ENCODE data around the gene FLOT1. TPM values are rescaled to one million over a fixed set of nuclear protein-coding genes. Genes with fewer than 3 reads are reported as not detected.

FLOT1 gene
- total and polyA plus RNA-seq, 9 of the 15 experiments (the other 6 are each of a cell fraction or from before 2014, with no cell fraction given), result 11.7 to 149 (median 118) TPM

- H3K4me2 ChIP-seq (ENCODE audit: insufficient read depth, low read length), result no peak overlapping the region
- no peaks in the 10 kb centered on the region for H4K20me1 ChIP-seq (replicated peaks; ENCODE audit: control insufficient read depth, insufficient read depth, low read length)
- H3K4me1 ChIP-seq (replicated peaks in 1 of 2; ENCODE audit: control insufficient read depth in 2 of 2, insufficient read depth in 2 of 2, low read length in 2 of 2), result no peaks in the 10 kb centered on the region; a peak in 1 of 5 replicates
- ChIA-PET CTCF (ENCODE audit: low intra/inter-chr PET ratio) (no interaction called here), POLR2A (interaction anchor here (0.6 to 27.1 kb wide), 4 partner anchors 2 to 1790 kb away, joined by 3 to 524 read pairs (median 264); partner anchors contain the start of genes MDC1, NRM and TUBB)
- no peak for ATAC-seq
- H3K27ac ChIP-seq (ENCODE audit: extremely low read depth, low read depth, low read length), result no peak overlapping the region
- no peaks in the 10 kb centered on the region for H3K9me3 ChIP-seq (replicated peaks; ENCODE audit: control insufficient read depth, insufficient read depth, low read depth, low read length)
- peaks cover 4% of the 10 kb centered on the region; the same call in 1 of the 3 replicates for H3K79me2 ChIP-seq (ENCODE audit: control insufficient read depth, insufficient read depth, low read length)
- no TSS peak for BruUV-seq (replicated peaks)
- intact Hi-C loops (cut with micrococcal nuclease), result no loop called here
- H3K27me3 ChIP-seq (ENCODE audit: control insufficient read depth in 2 of 2, insufficient read depth in 2 of 2, low read length in 2 of 2), result no peaks in the 10 kb centered on the region
- FAIRE-seq, result no peak
- in situ Hi-C loops (cut with MboI), result no loop called here
- H3K4me3 ChIP-seq, result no peak overlapping the region
- H3K36me3 ChIP-seq (ENCODE audit: control insufficient read depth, insufficient read depth, low read length), result peaks cover 90% of the 10 kb centered on the region
- no peaks in the 10 kb centered on the region for H3K9me1 ChIP-seq (ENCODE audit: control insufficient read depth, insufficient read depth, low read length)
- no peak overlapping the region for H2AFZ ChIP-seq (ENCODE audit: low read depth, low read length)
- TF ChIP-seq KAT8 (IDR thresholded peaks at IDR 0.05; ENCODE audit: low read depth) (no peak), NFIC (IDR thresholded peaks at IDR 0.05) (no peak), SNIP1 (IDR thresholded peaks at IDR 0.05; ENCODE audit: low read depth) (no peak)
- WGBS (ENCODE audit: insufficient coverage, low coverage, missing lambda C conversion rate), result 95% methylated on average over 2 of the region's 2 CpGs
- no peak overlapping the region for H3K9ac ChIP-seq (ENCODE audit: insufficient read depth in 1 of 2, low read depth in 2 of 2, low read length in 2 of 2)
- DNase-seq (ENCODE audit: extremely low read depth in 1 of 4, low spot score in 3 of 4), result no peak
Observed at GRCh38 chr6:30709101-30709868, 33.2 kb downstream of the FLOT1 start.

GRCh38 chr6:30707281-30707850, 35.1 kb downstream of the FLOT1 start:
- Histone ChIP-seq H4K20me1 (replicated peaks; ENCODE audit: control insufficient read depth, insufficient read depth, low read length) (no peaks in the 10 kb centered on the region), H3K27ac (ENCODE audit: extremely low read depth, low read depth, low read length) (no peak overlapping the region), H3K4me3 (no peak overlapping the region), H3K9me1 (ENCODE audit: control insufficient read depth, insufficient read depth, low read length) (no peaks in the 10 kb centered on the region), H2AFZ (ENCODE audit: low read depth, low read length) (no peak overlapping the region), H3K79me2 (ENCODE audit: control insufficient read depth, insufficient read depth, low read length) (no peaks in the 10 kb centered on the region), H3K36me3 (ENCODE audit: control insufficient read depth, insufficient read depth, low read length) (peaks cover 89% of the 10 kb centered on the region), H3K27me3 (ENCODE audit: control insufficient read depth in 2 of 2, insufficient read depth in 2 of 2, low read length in 2 of 2) (no peaks in the 10 kb centered on the region), H3K4me1 (replicated peaks in 1 of 2; ENCODE audit: control insufficient read depth in 2 of 2, insufficient read depth in 2 of 2, low read length in 2 of 2) (no peaks in the 10 kb centered on the region), H3K4me2 (ENCODE audit: insufficient read depth, low read length) (no peak overlapping the region), H3K9ac (ENCODE audit: insufficient read depth in 1 of 2, low read depth in 2 of 2, low read length in 2 of 2) (peak overlapping the region in 1 of 2 experiments; percentile 62; a peak in 2 of 4 replicates), H3K9me3 (replicated peaks; ENCODE audit: control insufficient read depth, insufficient read depth, low read depth, low read length) (no peaks in the 10 kb centered on the region)
- no TSS peak for BruUV-seq (replicated peaks)
- POLR2A ChIA-PET, result interaction anchor here (1.0 to 27.1 kb wide), 3 partner anchors 4 to 92 kb away, joined by 3 to 524 read pairs (median 524); partner anchors contain the start of genes MDC1, NRM and TUBB
- intact Hi-C loops (cut with micrococcal nuclease), result no loop called here
- no peak for DNase-seq (ENCODE audit: extremely low read depth in 1 of 4, low spot score in 3 of 4)
- CTCF ChIA-PET (ENCODE audit: low intra/inter-chr PET ratio), result no interaction called here
- peak; percentile 11; the same call in 2 of the 3 replicates for ATAC-seq
- in situ Hi-C loops (cut with MboI), result no loop called here
- TF ChIP-seq ETV1 (tag; conservative IDR thresholded peaks at IDR 0.05; ENCODE audit: low read depth) (no peak), RBFOX2 (IDR thresholded peaks at IDR 0.05; ENCODE audit: low read depth, low read length) (peak; percentile 35; the same call in 1 of the 2 replicates)
- 56% methylated on average over 4 of the region's 6 CpGs for WGBS (ENCODE audit: insufficient coverage, low coverage, missing lambda C conversion rate)
- FAIRE-seq, result no peak
